OCI-M2 (cell line): ENCODE results near the gene MZT2A.
"Not testable (repeated sequence)": the region's sequence is repeated elsewhere in the genome, so short reads cannot be mapped to it uniquely, and the experiment has no call there.

Experiments
- DNase-seq: peaks from one replicate; lab custom pipeline; 2025; ENCODE audit not compliant: unreplicated experiment; lab: John Stamatoyannopoulos, UW

Gene MZT2A

DNA sequence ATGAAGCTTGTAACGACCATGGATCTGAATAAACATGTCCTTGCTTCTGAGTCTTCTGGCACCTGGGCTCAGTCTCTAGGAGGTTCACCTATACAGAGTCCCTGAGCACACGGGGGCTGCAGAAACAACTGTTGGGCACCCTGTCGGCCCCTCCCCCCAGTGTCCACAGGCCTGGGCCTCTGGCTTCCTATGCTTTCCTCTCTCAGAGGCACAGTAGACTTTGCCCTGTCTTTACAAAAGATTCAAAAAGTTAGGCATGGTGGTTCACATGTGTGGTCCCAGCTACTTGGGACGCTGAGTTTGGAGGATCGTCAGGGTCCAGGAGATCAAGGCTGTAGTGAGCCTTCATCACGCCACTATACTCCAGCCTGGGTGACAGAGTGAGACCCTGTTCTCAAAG lies 29.3 kb upstream of the MZT2A start:
- DNase-seq, result not testable (repeated sequence)

DNA sequence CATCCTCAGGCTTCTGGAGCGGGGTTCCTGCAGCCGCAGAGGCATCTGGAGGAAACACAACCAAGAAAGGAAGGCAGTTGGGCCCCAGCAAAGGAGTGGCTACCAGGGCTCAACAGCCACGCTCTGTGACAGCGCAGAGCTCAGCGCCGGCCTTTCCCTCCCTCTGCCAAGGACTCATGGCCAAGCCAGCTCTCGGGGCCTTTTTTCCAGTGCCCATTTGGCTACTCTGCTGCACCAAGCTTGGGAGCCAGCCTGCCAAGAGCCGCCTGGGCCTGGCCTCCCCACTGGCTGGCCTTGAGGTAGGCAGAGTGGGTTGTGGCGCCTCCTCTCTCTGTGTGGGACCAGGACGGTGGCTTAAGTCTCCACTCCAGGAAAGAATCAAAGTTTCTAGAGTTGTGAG lies 28.3 kb upstream of the MZT2A start:
- no peak for DNase-seq

GRCh38 chr2:131519871-131520470 lies 27.8 kb upstream of the MZT2A start:
- DNase-seq, result not testable (repeated sequence)

DNA sequence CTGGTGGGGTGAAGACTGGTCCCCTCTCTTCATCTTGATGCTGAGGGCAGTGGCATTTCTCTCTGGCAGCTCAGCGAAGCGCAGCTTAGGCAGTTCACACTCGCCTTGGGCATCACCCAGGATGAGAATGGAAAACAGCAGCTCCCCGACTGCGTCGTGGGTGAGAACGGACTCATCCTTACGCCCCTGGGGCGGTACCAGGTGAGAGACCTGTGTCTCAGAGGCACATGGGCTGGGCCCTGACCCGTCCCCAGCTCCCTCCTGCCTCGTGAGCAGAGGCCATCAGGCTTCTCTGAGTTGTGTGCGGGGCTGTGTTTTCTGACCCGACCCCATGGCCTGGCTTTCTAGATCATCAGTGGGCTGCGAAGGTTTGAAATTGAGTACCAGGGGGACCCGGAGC lies 27.3 kb upstream of the MZT2A start:
- no peak for DNase-seq

DNA sequence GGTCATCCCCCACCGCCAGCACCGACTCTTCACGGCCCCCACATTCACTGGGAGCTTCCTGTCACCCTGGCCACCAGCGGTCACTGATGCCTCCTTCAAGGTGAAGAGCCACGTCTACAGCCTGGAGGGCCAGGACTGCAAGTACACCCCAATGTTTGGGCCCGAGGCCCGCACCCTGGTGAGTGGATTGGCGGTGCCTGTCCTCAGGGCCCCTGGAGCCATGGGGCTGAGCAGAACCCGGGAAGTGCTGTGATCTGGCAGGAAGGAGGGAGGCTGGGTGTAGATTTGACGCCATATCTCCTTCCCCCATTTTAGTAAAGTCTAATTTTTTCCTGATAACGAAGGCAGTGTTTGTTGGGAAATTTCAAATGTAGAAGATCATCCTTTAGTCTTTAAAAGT lies 26.3 kb upstream of the MZT2A start:
- DNase-seq, result not testable (repeated sequence)

GRCh38 chr2:131517856-131518255 lies 25.7 kb upstream of the MZT2A start:
- not testable (repeated sequence) for DNase-seq

GRCh38 chr2:131517106-131517831 lies 25.1 kb upstream of the MZT2A start:
- no peak for DNase-seq

DNA sequence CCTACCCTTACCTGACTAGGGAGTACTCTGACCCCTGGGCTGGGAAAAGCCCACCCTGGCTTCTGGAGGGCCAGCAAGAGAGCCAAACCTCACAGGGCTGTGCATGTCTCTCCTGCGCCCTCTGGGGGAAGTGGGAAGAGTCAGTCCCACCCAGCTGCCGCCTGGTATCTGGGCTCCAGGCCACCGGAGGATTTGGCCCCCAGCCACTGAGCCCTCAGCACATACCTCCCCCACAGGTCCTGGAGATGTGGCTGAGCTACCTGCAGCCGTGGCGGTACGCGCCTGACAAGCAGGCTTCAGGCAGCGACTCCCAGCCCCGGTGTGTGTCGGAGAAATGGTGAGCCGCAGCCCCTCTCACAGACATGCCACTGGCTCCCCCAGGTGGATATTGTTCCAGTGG lies 24.4 kb upstream of the MZT2A start:
- DNase-seq, result not testable (repeated sequence)

GRCh38 chr2:131516011-131516410 lies 23.8 kb upstream of the MZT2A start:
- no peak for DNase-seq

GRCh38 chr2:131515235-131515634 lies 23.0 kb upstream of the MZT2A start:
- DNase-seq, result not testable (repeated sequence)

- DNase-seq, result not testable (repeated sequence)
These were observed 22.4 kb upstream of the MZT2A start for GRCh38 chr2:131514408-131515166.

- not testable (repeated sequence) for DNase-seq
These were observed 20.0 kb upstream of the MZT2A start for GRCh38 chr2:131511969-131512870.

- DNase-seq, result not testable (repeated sequence)
These were observed 19.2 kb upstream of the MZT2A start for GRCh38 chr2:131511291-131511968.

- no peak for DNase-seq
These were observed 17.4 kb upstream of the MZT2A start for GRCh38 chr2:131509615-131510014.

GRCh38 chr2:131504082-131504750 lies 12.0 kb upstream of the MZT2A start:
- DNase-seq, result not testable (repeated sequence)

DNA sequence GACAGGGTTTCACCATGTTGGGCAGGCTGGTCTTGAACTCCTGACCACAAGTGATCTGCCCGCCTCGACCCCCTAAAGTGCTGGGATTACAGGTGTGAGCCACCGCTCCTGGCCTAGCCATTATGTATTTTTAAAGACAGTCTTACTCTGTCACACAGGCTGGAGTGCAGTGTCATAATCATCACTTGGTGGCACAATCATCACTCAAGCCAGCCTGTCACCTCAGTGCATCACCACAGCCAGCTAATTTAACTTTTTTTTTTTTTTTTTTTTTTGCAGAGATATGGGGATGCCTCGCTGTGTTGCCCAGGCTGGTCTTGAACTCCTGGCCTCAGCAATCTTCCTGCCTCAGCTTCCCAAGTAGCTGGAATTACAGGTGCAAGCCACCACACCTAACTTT lies 11.4 kb upstream of the MZT2A start:
- not testable (repeated sequence) for DNase-seq

GRCh38 chr2:131498321-131498973 lies 6.2 kb upstream of the MZT2A start:
- DNase-seq, result not testable (repeated sequence)

- DNase-seq, result not testable (repeated sequence)
These were observed 3.3 kb upstream of the MZT2A start for GRCh38 chr2:131495506-131495905.
